GM23338 (cell line): ENCODE measurements around the gene NID2.

Source experiments
- CREB1 ChIP-seq: fragments of 250-450 bp; sonication (Bioruptor Pico); IDR thresholded peaks from 2 replicates; pipeline ENCODE4 v1.5.0; 2020; ENCODE audit warnings: low read depth, mild to moderate bottlenecking, moderate library complexity
- EZH2 ChIP-seq: fragments of 200-600 bp; sonication (generic); IDR thresholded peaks from one replicate; pipeline ENCODE4 v1.8.0; 2017; ENCODE audit warnings: antibody characterized with exemption, mild to moderate bottlenecking, low read depth; ENCODE audit not compliant: unreplicated experiment
- JUNB ChIP-seq: IDR thresholded peaks from one replicate; pipeline ENCODE4 v1.6.1; 2016; ENCODE audit warnings: antibody characterized with exemption; ENCODE audit not compliant: unreplicated experiment
- REST ChIP-seq: IDR thresholded peaks from one replicate; pipeline ENCODE4 v1.6.1; 2018; ENCODE audit warnings: antibody characterized with exemption; ENCODE audit not compliant: unreplicated experiment
- TF ChIP-seq, protein P1 (sequence below), 2 experiments: fragments of 200-600 bp in 1 of 2; sonication (generic) in 1 of 2; conservative IDR thresholded peaks; 2 replicates each; pipeline versions ENCODE4 v1.5.1 to v1.6.1; 2016 to 2017; ENCODE audit warnings: antibody characterized with exemption in 2 of 2, low read depth in 2 of 2, mild to moderate bottlenecking in 2 of 2, moderate library complexity in 1 of 2

GRCh38 chr14:52029881-52030280 lies 39.0 kb downstream of the NID2 start:
- TF ChIP-seq, protein P1, sequence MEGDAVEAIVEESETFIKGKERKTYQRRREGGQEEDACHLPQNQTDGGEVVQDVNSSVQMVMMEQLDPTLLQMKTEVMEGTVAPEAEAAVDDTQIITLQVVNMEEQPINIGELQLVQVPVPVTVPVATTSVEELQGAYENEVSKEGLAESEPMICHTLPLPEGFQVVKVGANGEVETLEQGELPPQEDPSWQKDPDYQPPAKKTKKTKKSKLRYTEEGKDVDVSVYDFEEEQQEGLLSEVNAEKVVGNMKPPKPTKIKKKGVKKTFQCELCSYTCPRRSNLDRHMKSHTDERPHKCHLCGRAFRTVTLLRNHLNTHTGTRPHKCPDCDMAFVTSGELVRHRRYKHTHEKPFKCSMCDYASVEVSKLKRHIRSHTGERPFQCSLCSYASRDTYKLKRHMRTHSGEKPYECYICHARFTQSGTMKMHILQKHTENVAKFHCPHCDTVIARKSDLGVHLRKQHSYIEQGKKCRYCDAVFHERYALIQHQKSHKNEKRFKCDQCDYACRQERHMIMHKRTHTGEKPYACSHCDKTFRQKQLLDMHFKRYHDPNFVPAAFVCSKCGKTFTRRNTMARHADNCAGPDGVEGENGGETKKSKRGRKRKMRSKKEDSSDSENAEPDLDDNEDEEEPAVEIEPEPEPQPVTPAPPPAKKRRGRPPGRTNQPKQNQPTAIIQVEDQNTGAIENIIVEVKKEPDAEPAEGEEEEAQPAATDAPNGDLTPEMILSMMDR (conservative IDR thresholded peaks at IDR 0.05; ENCODE audit: low read depth in 2 of 2): no peak
- TF ChIP-seq REST (no peak), CREB1 (no peak), EZH2 (no peak), JUNB (no peak)
